OCI-LY7 (cell line): ENCODE measurements around the gene TCF12.

ENCODE experiments used
- EZH2phosphoT487 ChIP-seq: fragments of 200-600 bp; sonication (generic); IDR thresholded peaks from 2 replicates; pipeline ENCODE4 v1.6.1; 2018; ENCODE audit warnings: low read depth, borderline replicate concordance, mild to moderate bottlenecking, mixed run types, antibody characterized with exemption, low read length, moderate library complexity, mixed read lengths
- TF ChIP-seq, protein P1 (sequence below): fragments of 200-600 bp; sonication (generic); conservative IDR thresholded peaks from 2 replicates; pipeline ENCODE4 v1.5.1; 2014; ENCODE audit warnings: mild to moderate bottlenecking, antibody characterized with exemption, low read length, moderate library complexity, mixed read lengths

DNA sequence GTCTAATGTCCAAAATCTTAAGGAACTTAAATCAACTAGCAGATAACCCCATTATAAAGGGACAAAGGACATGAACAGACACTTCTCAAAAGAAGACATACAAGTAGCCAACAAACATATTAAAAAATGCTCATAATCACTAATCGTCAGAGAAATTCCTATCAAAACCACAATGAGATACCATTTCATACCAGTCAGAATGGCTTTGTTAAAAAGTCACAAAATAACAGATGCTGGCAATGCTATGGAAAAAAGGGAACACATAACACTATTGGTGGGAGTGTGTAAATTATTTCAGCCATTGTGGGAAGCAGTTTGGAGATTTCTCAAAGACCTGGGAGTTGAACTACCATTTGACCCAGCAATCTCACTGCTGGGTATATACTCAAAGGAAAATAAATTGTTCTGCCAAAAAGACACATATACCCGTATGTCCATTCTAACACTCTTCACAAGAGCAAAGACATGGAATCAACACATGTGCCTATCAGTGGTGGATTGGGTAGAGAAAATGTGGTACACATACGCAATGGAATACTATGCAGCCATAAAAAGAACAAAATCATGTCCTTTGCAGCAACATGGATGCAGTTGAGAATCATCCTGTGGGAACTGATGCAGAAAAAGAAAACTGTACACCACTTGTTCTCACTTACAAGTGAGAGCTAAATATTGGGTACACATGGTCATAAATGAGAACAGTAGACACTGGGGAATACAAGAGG lies 78.5 kb downstream of the TCF12 start:
- TF ChIP-seq, protein P1, sequence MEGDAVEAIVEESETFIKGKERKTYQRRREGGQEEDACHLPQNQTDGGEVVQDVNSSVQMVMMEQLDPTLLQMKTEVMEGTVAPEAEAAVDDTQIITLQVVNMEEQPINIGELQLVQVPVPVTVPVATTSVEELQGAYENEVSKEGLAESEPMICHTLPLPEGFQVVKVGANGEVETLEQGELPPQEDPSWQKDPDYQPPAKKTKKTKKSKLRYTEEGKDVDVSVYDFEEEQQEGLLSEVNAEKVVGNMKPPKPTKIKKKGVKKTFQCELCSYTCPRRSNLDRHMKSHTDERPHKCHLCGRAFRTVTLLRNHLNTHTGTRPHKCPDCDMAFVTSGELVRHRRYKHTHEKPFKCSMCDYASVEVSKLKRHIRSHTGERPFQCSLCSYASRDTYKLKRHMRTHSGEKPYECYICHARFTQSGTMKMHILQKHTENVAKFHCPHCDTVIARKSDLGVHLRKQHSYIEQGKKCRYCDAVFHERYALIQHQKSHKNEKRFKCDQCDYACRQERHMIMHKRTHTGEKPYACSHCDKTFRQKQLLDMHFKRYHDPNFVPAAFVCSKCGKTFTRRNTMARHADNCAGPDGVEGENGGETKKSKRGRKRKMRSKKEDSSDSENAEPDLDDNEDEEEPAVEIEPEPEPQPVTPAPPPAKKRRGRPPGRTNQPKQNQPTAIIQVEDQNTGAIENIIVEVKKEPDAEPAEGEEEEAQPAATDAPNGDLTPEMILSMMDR = no peak
- TF ChIP-seq EZH2phosphoT487 = no peak
